GM13976 (cell line): Measurements from ENCODE around the gene XRCC1.

ENCODE experiments used
- DNase-seq: peaks from one replicate; pipeline ENCODE4 v3.0.0; 2012; ENCODE audit warnings: low spot score
- in situ Hi-C: fragments of 300-500 bp; cut with MboI; formaldehyde crosslinking; loops from one replicate; pipeline ENCODE4 v1.12.0; 2022; ENCODE audit warnings: low sequenced_read_pairs, mixed read lengths, inconsistent platforms; ENCODE audit not compliant: unreplicated experiment
- TF ChIP-seq, protein P1 (sequence below): IDR thresholded peaks from 2 replicates; pipeline ENCODE4 v1.5.1; 2012; ENCODE audit warnings: borderline replicate concordance, mild to moderate bottlenecking; ENCODE audit not compliant: insufficient read depth; ENCODE audit errors: extremely low read depth, missing control alignments, control extremely low read depth

The XRCC1 gene

GRCh38 chr19:43619262-43620060, 44.1 kb upstream of the XRCC1 start, which contains the start of gene ZNF428:
Gene ZNF428, minus strand, starts transcription at chr19:43619629. Its CDS starts 5,325 bp downstream, at chr19:43614304.
- TF ChIP-seq, protein P1, sequence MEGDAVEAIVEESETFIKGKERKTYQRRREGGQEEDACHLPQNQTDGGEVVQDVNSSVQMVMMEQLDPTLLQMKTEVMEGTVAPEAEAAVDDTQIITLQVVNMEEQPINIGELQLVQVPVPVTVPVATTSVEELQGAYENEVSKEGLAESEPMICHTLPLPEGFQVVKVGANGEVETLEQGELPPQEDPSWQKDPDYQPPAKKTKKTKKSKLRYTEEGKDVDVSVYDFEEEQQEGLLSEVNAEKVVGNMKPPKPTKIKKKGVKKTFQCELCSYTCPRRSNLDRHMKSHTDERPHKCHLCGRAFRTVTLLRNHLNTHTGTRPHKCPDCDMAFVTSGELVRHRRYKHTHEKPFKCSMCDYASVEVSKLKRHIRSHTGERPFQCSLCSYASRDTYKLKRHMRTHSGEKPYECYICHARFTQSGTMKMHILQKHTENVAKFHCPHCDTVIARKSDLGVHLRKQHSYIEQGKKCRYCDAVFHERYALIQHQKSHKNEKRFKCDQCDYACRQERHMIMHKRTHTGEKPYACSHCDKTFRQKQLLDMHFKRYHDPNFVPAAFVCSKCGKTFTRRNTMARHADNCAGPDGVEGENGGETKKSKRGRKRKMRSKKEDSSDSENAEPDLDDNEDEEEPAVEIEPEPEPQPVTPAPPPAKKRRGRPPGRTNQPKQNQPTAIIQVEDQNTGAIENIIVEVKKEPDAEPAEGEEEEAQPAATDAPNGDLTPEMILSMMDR: no peak
- in situ Hi-C loops: no loop called here
- DNase-seq: peak; percentile 94

- peak; percentile 80 for DNase-seq
These were observed 43.6 kb upstream of the XRCC1 start for GRCh38 chr19:43618921-43619261.

DNA sequence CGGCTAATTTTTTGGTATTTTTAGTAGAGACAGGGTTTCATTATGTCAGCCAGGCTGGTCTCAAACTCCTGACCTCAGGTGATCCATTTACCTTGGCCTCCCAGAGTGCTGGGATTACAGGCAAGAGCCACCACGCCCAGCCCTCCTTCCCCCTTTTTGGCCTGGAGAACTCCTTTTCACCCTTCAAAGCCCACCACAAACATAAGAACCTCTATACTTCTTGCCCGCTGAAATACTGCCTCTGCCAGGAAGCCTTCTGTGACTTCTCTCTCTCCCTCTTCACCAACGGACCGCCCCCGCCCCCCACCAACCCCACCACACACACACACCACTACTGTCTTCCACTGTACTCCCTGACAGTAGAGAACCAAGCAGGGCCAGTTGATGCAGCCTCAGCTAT, 41.6 kb upstream of the XRCC1 start:
- in situ Hi-C loops: no loop called here
- TF ChIP-seq, protein P1: no peak
- DNase-seq: no peak

More at GRCh38 chr19:43618921-43619261, 43.6 kb upstream of the XRCC1 start:
- TF ChIP-seq, protein P1: no peak
- in situ Hi-C loops: no loop called here

GRCh38 chr19:43616306-43616705, 41.0 kb upstream of the XRCC1 start:
- TF ChIP-seq, protein P1: no peak
- in situ Hi-C loops: no loop called here
- no peak for DNase-seq

DNA sequence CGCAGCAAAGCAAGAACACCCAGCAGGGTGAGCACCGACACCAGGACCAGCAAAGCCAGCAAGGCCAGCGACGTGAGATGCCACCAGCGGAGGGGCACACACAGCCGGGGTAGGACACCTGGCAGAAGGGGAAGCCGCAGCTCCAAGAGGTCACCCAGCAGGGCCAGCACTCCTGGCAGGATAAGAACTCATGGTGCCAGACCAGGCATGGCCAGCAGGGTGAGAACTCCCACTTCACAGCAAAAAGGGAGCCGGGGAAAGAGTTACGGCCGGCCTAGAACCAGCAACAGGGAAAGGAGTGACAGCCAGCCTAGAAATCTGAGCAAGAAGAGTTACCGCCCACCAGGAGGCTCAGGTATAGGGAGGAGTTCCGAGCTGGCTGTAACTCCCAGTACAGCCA, 37.0 kb upstream of the XRCC1 start:
- in situ Hi-C loops: no loop called here
- TF ChIP-seq, protein P1: no peak
- DNase-seq: no peak

GRCh38 chr19:43611788-43612187, 36.5 kb upstream of the XRCC1 start, which contains the start of gene SRRM5:
Gene SRRM5, plus strand, starts transcription at chr19:43612088. Its CDS starts 34 bp downstream, at chr19:43612122.
- DNase-seq: no peak
- TF ChIP-seq, protein P1: no peak
- in situ Hi-C loops: no loop called here
